H1 (cell line): ENCODE measurements around the gene SLC28A1. TPM values are rescaled to one million over a fixed set of nuclear protein-coding genes. Genes with fewer than 3 reads are reported as not detected.

Experiments used
- CBX8 ChIP-seq: fragments of 300-800, 300-1000 bp; sonication (generic); IDR thresholded peaks from 2 replicates; pipeline ENCODE4 v1.7.1; 2016; ENCODE audit warnings: low read depth, low read length, borderline replicate concordance
- POLR2AphosphoS5 ChIP-seq: IDR thresholded peaks from 2 replicates; pipeline ENCODE4 v1.6.1; 2011; ENCODE audit warnings: low read depth, low read length
- USF2 ChIP-seq: IDR thresholded peaks from 2 replicates; pipeline ENCODE4 v1.6.1; 2011; ENCODE audit warnings: low read length, improper control_type of control experiment
- polyA plus RNA-seq, 7 experiments: library from polyadenylated mRNA; depleted of rRNA in 3 of 7; stranded (reverse) in 5 of 7; unstranded in 2 of 7; fragments of >200 nt in 5 of 7; fragments of 200-250 nt in 2 of 7; gene quantifications; 1 replicate in 5 of 7; 2 replicates in 1 of 7; 4 replicates in 1 of 7; pipeline versions ENCODE4 v1.2.1 to v1.2.3, GENCODE V29; 2011 to 2013; ENCODE audit warnings: missing spikeins in 2 of 7, mixed read lengths in 2 of 7
- total RNA-seq: library from RNA; stranded (reverse); fragmentation: NEBNext Ultra II Directional; extraction: Animal tissue kit (Norgen Biotek cat#: 25700); gene quantifications from 2 replicates; pipeline ENCODE4 v1.2.1, GENCODE V29; 2021

The SLC28A1 gene
- total and polyA plus RNA-seq, 2 of the 8 experiments (the other 6 are each of a cell fraction or from before 2014, with no cell fraction given): 0.09 TPM; not detected in 1

GRCh38 chr15:84839714-84840113 lies 44.7 kb upstream of the SLC28A1 start (continued):
- TF ChIP-seq USF2 (no peak), POLR2AphosphoS5 (no peak), CBX8 (no peak)
